HEK293 (cell line): Measurements from ENCODE around the gene ALOXE3.

Source experiments
- KLF1 ChIP-seq: fragments of 450-650 bp; formaldehyde crosslinking; IDR thresholded peaks from 2 replicates; pipeline ENCODE4 v1.5.1; 2016; ENCODE audit warnings: missing biosample characterization, missing genetic modification characterization
- ZFP41 ChIP-seq: fragments of 450-650 bp; formaldehyde crosslinking; IDR thresholded peaks from 2 replicates; pipeline ENCODE4 v1.5.1; 2016; ENCODE audit warnings: missing biosample characterization, missing genetic modification characterization, borderline replicate concordance
- ZNF112 ChIP-seq: fragments of 450-650 bp; formaldehyde crosslinking; IDR thresholded peaks from 2 replicates; pipeline ENCODE4 v1.5.0; 2017; ENCODE audit warnings: missing biosample characterization, missing genetic modification characterization
- ZNF169 ChIP-seq: fragments of 450-650 bp; formaldehyde crosslinking; IDR thresholded peaks from 2 replicates; pipeline ENCODE4 v1.5.1; 2016; ENCODE audit warnings: missing biosample characterization, missing genetic modification characterization
- ZNF175 ChIP-seq: fragments of 450-650 bp; formaldehyde crosslinking; IDR thresholded peaks from 2 replicates; pipeline ENCODE4 v1.5.1; 2016; ENCODE audit warnings: missing biosample characterization, missing genetic modification characterization
- ZNF211 ChIP-seq: fragments of 450-650 bp; formaldehyde crosslinking; IDR thresholded peaks from 2 replicates; pipeline ENCODE4 v1.5.1; 2016; ENCODE audit warnings: low read depth, missing biosample characterization, missing genetic modification characterization
- ZNF23 ChIP-seq: fragments of 450-650 bp; formaldehyde crosslinking; IDR thresholded peaks from 2 replicates; pipeline ENCODE4 v1.5.1; 2016; ENCODE audit warnings: missing biosample characterization, missing genetic modification characterization, borderline replicate concordance
- ZNF335 ChIP-seq: fragments of 450-650 bp; formaldehyde crosslinking; conservative IDR thresholded peaks from 2 replicates; pipeline ENCODE4 v1.5.1; 2016; ENCODE audit warnings: missing biosample characterization, missing genetic modification characterization
- ZNF394 ChIP-seq: fragments of 450-650 bp; formaldehyde crosslinking; IDR thresholded peaks from 2 replicates; pipeline ENCODE4 v1.5.1; 2016; ENCODE audit warnings: missing biosample characterization, missing genetic modification characterization, mild to moderate bottlenecking, moderate library complexity, borderline replicate concordance
- ZNF530 ChIP-seq: fragments of 450-650 bp; formaldehyde crosslinking; IDR thresholded peaks from 2 replicates; pipeline ENCODE4 v1.5.1; 2016; ENCODE audit warnings: low read depth, missing biosample characterization, missing genetic modification characterization
- ZNF560 ChIP-seq: fragments of 450-650 bp; formaldehyde crosslinking; IDR thresholded peaks from 2 replicates; pipeline ENCODE4 v1.5.1; 2017; ENCODE audit warnings: missing biosample characterization, missing genetic modification characterization, borderline replicate concordance
- ZNF76 ChIP-seq: fragments of 450-650 bp; formaldehyde crosslinking; IDR thresholded peaks from 2 replicates; pipeline ENCODE4; 2016; ENCODE audit warnings: low read depth, missing biosample characterization, missing genetic modification characterization, borderline replicate concordance
- ZSCAN23 ChIP-seq: fragments of 450-650 bp; formaldehyde crosslinking; IDR thresholded peaks from 2 replicates; pipeline ENCODE4 v1.5.1; 2016; ENCODE audit warnings: missing biosample characterization, missing genetic modification characterization
- TF ChIP-seq, protein P1 (sequence below): fragments of 450-650 bp; formaldehyde crosslinking; IDR thresholded peaks from 2 replicates; pipeline ENCODE4 v1.5.1; 2016; ENCODE audit warnings: missing biosample characterization, missing genetic modification characterization
- TF ChIP-seq, protein P2 (sequence below): fragments of 450-650 bp; formaldehyde crosslinking; IDR thresholded peaks from 2 replicates; pipeline ENCODE4 v1.5.1; 2016; ENCODE audit warnings: missing biosample characterization, missing genetic modification characterization
- TF ChIP-seq, protein P3 (sequence below): fragments of 450-650 bp; formaldehyde crosslinking; IDR thresholded peaks from 2 replicates; pipeline ENCODE4 v1.5.1; 2016; ENCODE audit warnings: missing biosample characterization, missing genetic modification characterization
- TF ChIP-seq, protein P4 (sequence below): fragments of 450-650 bp; formaldehyde crosslinking; IDR thresholded peaks from 2 replicates; pipeline ENCODE4 v1.5.1; 2016; ENCODE audit warnings: missing biosample characterization, missing genetic modification characterization
- TF ChIP-seq, protein P5 (sequence below): fragments of 450-650 bp; formaldehyde crosslinking; IDR thresholded peaks from 2 replicates; pipeline ENCODE4 v1.5.1; 2016; ENCODE audit warnings: missing biosample characterization, missing genetic modification characterization
- TF ChIP-seq, protein P6 (sequence below): fragments of 450-650 bp; formaldehyde crosslinking; IDR thresholded peaks from 2 replicates; pipeline ENCODE4 v1.5.1; 2016; ENCODE audit warnings: missing biosample characterization, missing genetic modification characterization
- TF ChIP-seq, protein P7 (sequence below): fragments of 450-650 bp; formaldehyde crosslinking; IDR thresholded peaks from 2 replicates; pipeline ENCODE4 v1.5.1; 2016; ENCODE audit warnings: missing biosample characterization, missing genetic modification characterization, borderline replicate concordance

Gene ALOXE3

DNA sequence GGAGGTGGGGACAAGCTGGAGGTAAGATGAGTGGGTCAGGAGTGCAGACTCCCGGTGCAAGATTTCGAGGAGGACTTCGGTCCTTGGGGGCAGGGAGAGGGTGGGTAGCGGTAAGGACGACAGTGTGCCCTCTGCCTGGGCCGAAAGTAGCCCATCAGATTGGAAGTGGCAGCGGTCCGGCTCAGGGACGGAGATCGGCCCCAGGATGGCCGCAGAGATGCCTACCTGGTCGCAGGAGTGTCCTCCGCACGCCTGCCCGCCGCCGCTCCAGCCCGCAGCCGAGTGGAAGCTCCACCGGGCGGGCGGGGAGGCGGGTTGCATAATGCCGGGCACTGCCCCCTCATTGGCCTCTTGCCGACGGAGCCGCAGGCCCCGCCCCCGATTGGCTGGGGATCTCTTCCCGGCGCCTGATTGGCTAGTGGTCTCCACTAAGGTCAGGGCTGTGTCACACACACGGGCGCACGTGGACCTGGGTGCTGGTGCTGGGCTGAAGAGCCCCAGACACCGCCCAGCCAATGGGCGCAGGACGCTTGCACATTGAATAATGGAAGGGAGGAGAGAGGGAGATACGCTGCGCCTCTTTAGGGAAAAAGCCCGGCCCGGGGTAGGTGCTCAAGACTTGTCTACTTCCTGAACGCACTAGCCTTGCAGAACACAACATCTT, 33.9 kb upstream of the ALOXE3 start, which contains the start of gene PER1 (continued):
- TF ChIP-seq, protein P1, sequence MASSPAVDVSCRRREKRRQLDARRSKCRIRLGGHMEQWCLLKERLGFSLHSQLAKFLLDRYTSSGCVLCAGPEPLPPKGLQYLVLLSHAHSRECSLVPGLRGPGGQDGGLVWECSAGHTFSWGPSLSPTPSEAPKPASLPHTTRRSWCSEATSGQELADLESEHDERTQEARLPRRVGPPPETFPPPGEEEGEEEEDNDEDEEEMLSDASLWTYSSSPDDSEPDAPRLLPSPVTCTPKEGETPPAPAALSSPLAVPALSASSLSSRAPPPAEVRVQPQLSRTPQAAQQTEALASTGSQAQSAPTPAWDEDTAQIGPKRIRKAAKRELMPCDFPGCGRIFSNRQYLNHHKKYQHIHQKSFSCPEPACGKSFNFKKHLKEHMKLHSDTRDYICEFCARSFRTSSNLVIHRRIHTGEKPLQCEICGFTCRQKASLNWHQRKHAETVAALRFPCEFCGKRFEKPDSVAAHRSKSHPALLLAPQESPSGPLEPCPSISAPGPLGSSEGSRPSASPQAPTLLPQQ (tag by site-specific recombination) = peak; percentile 48; the same call in 1 of the 2 replicates
- TF ChIP-seq ZNF112 (tag by site-specific recombination) (no peak), KLF1 (tag by site-specific recombination) (peak; percentile 48), ZNF335 (tag by site-specific recombination) (peak; percentile 98), ZNF211 (tag by site-specific recombination) (no peak), ZNF175 (tag by site-specific recombination) (no peak), ZNF23 (tag by site-specific recombination) (no peak), ZNF560 (tag by site-specific recombination) (no peak), ZNF76 (tag by site-specific recombination) (peak; percentile 87; the same call in 1 of the 2 replicates), ZNF394 (tag by site-specific recombination) (no peak), ZSCAN23 (tag by site-specific recombination) (0 out of 2 replicates have a peak, but pooled peaks have one; percentile 53), ZNF169 (tag by site-specific recombination) (no peak), ZFP41 (tag by site-specific recombination) (no peak), ZNF530 (tag by site-specific recombination) (no peak)
- TF ChIP-seq, protein P2, sequence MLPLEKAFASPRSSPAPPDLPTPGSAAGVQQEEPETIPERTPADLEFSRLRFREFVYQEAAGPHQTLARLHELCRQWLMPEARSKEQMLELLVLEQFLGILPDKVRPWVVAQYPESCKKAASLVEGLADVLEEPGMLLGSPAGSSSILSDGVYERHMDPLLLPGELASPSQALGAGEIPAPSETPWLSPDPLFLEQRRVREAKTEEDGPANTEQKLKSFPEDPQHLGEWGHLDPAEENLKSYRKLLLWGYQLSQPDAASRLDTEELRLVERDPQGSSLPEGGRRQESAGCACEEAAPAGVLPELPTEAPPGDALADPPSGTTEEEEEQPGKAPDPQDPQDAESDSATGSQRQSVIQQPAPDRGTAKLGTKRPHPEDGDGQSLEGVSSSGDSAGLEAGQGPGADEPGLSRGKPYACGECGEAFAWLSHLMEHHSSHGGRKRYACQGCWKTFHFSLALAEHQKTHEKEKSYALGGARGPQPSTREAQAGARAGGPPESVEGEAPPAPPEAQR = no peak
- TF ChIP-seq, protein P3, sequence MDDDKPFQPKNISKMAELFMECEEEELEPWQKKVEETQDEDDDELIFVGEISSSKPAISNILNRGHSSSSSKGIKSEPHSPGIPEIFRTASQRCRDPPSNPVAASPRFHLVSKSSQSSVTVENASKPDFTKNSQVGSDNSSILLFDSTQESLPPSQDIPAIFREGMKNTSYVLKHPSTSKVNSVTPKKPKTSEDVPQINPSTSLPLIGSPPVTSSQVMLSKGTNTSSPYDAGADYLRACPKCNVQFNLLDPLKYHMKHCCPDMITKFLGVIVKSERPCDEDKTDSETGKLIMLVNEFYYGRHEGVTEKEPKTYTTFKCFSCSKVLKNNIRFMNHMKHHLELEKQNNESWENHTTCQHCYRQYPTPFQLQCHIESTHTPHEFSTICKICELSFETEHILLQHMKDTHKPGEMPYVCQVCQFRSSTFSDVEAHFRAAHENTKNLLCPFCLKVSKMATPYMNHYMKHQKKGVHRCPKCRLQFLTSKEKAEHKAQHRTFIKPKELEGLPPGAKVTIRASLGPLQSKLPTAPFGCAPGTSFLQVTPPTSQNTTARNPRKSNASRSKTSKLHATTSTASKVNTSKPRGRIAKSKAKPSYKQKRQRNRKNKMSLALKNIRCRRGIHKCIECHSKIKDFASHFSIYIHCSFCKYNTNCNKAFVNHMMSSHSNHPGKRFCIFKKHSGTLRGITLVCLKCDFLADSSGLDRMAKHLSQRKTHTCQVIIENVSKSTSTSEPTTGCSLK = no peak
- TF ChIP-seq, protein P4, sequence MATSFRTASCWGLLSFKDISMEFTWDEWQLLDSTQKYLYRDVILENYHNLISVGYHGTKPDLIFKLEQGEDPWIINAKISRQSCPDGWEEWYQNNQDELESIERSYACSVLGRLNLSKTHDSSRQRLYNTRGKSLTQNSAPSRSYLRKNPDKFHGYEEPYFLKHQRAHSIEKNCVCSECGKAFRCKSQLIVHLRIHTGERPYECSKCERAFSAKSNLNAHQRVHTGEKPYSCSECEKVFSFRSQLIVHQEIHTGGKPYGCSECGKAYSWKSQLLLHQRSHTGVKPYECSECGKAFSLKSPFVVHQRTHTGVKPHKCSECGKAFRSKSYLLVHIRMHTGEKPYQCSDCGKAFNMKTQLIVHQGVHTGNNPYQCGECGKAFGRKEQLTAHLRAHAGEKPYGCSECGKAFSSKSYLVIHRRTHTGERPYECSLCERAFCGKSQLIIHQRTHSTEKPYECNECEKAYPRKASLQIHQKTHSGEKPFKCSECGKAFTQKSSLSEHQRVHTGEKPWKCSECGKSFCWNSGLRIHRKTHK (tag by site-specific recombination) = no peak
- TF ChIP-seq, protein P5, sequence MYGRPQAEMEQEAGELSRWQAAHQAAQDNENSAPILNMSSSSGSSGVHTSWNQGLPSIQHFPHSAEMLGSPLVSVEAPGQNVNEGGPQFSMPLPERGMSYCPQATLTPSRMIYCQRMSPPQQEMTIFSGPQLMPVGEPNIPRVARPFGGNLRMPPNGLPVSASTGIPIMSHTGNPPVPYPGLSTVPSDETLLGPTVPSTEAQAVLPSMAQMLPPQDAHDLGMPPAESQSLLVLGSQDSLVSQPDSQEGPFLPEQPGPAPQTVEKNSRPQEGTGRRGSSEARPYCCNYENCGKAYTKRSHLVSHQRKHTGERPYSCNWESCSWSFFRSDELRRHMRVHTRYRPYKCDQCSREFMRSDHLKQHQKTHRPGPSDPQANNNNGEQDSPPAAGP (tag by site-specific recombination) = peak; percentile 75
- TF ChIP-seq, protein P6, sequence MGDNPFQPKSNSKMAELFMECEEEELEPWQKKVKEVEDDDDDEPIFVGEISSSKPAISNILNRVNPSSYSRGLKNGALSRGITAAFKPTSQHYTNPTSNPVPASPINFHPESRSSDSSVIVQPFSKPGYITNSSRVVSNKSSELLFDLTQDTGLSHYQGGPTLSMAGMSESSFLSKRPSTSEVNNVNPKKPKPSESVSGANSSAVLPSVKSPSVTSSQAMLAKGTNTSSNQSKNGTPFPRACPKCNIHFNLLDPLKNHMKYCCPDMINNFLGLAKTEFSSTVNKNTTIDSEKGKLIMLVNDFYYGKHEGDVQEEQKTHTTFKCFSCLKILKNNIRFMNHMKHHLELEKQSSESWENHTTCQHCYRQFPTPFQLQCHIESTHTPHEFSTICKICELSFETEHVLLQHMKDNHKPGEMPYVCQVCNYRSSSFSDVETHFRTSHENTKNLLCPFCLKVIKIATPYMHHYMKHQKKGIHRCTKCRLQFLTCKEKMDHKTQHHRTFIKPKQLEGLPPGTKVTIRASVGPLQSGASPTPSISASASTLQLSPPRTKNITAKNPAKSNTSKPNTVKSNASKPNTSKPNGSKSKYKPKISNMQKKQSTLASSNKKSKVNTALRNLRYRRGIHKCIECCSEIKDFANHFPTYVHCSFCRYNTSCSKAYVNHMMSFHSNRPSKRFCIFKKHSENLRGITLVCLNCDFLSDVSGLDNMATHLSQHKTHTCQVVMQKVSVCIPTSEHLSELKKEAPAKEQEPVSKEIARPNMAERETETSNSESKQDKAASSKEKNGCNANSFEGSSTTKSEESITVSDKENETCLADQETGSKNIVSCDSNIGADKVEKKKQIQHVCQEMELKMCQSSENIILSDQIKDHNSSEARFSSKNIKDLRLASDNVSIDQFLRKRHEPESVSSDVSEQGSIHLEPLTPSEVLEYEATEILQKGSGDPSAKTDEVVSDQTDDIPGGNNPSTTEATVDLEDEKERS (tag by site-specific recombination) = no peak
- TF ChIP-seq, protein P7, sequence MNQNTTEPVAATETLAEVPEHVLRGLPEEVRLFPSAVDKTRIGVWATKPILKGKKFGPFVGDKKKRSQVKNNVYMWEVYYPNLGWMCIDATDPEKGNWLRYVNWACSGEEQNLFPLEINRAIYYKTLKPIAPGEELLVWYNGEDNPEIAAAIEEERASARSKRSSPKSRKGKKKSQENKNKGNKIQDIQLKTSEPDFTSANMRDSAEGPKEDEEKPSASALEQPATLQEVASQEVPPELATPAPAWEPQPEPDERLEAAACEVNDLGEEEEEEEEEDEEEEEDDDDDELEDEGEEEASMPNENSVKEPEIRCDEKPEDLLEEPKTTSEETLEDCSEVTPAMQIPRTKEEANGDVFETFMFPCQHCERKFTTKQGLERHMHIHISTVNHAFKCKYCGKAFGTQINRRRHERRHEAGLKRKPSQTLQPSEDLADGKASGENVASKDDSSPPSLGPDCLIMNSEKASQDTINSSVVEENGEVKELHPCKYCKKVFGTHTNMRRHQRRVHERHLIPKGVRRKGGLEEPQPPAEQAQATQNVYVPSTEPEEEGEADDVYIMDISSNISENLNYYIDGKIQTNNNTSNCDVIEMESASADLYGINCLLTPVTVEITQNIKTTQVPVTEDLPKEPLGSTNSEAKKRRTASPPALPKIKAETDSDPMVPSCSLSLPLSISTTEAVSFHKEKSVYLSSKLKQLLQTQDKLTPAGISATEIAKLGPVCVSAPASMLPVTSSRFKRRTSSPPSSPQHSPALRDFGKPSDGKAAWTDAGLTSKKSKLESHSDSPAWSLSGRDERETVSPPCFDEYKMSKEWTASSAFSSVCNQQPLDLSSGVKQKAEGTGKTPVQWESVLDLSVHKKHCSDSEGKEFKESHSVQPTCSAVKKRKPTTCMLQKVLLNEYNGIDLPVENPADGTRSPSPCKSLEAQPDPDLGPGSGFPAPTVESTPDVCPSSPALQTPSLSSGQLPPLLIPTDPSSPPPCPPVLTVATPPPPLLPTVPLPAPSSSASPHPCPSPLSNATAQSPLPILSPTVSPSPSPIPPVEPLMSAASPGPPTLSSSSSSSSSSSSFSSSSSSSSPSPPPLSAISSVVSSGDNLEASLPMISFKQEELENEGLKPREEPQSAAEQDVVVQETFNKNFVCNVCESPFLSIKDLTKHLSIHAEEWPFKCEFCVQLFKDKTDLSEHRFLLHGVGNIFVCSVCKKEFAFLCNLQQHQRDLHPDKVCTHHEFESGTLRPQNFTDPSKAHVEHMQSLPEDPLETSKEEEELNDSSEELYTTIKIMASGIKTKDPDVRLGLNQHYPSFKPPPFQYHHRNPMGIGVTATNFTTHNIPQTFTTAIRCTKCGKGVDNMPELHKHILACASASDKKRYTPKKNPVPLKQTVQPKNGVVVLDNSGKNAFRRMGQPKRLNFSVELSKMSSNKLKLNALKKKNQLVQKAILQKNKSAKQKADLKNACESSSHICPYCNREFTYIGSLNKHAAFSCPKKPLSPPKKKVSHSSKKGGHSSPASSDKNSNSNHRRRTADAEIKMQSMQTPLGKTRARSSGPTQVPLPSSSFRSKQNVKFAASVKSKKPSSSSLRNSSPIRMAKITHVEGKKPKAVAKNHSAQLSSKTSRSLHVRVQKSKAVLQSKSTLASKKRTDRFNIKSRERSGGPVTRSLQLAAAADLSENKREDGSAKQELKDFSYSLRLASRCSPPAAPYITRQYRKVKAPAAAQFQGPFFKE (tag by site-specific recombination) = no peak
